ENCODE measurements around the gene TSEN54. TPM values are rescaled to one million over a fixed set of nuclear protein-coding genes. Genes with fewer than 3 reads are reported as not detected.

The TSEN54 gene
- total RNA-seq, 2 experiments from 2014 or later = 57.4 to 69.8 TPM

- H3K4me1 ChIP-seq (ENCODE audit: insufficient read depth, low read length, poor library complexity, severe bottlenecking) = no peaks in the 10 kb centered on the region
- H4K20me1 ChIP-seq (ENCODE audit: insufficient read depth, low read length) = no peaks in the 10 kb centered on the region
- H2AFZ ChIP-seq (ENCODE audit: low read length) = no peak overlapping the region
- no peak overlapping the region for H3K27ac ChIP-seq (ENCODE audit: low read depth, low read length, poor library complexity, severe bottlenecking)
- ChIA-PET CTCF (ENCODE audit: unreplicated experiment) (no interaction called here), POLR2A (no interaction called here)
- no peaks in the 10 kb centered on the region for H3K9me2 ChIP-seq (ENCODE audit: insufficient read depth, low read length)
- H3K4me2 ChIP-seq (ENCODE audit: low read length) = no peak overlapping the region
- TF ChIP-seq EZH2phosphoT487 (IDR thresholded peaks at IDR 0.05; ENCODE audit: borderline replicate concordance, low read depth, low read length) (no peak), CTCF (conservative IDR thresholded peaks at IDR 0.05; ENCODE audit: low read length) (no peak)
- H3K9me3 ChIP-seq (ENCODE audit: low read length) = no peaks in the 10 kb centered on the region
- no peaks in the 10 kb centered on the region for H3K79me2 ChIP-seq (ENCODE audit: insufficient read depth, low read depth, low read length)
- H3K4me3 ChIP-seq (ENCODE audit: low read depth, low read length, poor library complexity, severe bottlenecking) = no peak overlapping the region
- no peak for DNase-seq (ENCODE audit: low spot score)
- intact Hi-C loops (cut with micrococcal nuclease; ENCODE audit: unreplicated experiment) = no loop called here
- no TSS peak for BruUV-seq (replicated peaks)
- H3K36me3 ChIP-seq (ENCODE audit: insufficient read depth, low read length) = no peaks in the 10 kb centered on the region; the same call in 1 of the 2 replicates
These were observed 36.0 kb upstream of the TSEN54 start for GRCh38 chr17:75480281-75480680.

GRCh38 chr17:75481194-75482068, 34.9 kb upstream of the TSEN54 start:
- H2AFZ ChIP-seq (ENCODE audit: low read length) = no peak overlapping the region
- H3K27ac ChIP-seq (ENCODE audit: low read depth, low read length, poor library complexity, severe bottlenecking) = no peak overlapping the region
- no peak overlapping the region for H3K4me3 ChIP-seq (ENCODE audit: low read depth, low read length, poor library complexity, severe bottlenecking)
- H3K79me2 ChIP-seq (ENCODE audit: insufficient read depth, low read depth, low read length) = no peaks in the 10 kb centered on the region
- ChIA-PET CTCF (ENCODE audit: unreplicated experiment) (no interaction called here), POLR2A (interaction anchor here (0.8 kb wide), 1 partner anchor 14 kb away, joined by 6 read pairs; no protein-coding TSS in a partner anchor)
- no TSS peak for BruUV-seq (replicated peaks)
- no peak for DNase-seq (ENCODE audit: low spot score)
- H3K4me1 ChIP-seq (ENCODE audit: insufficient read depth, low read length, poor library complexity, severe bottlenecking) = no peaks in the 10 kb centered on the region
- H4K20me1 ChIP-seq (ENCODE audit: insufficient read depth, low read length) = no peaks in the 10 kb centered on the region
- no peaks in the 10 kb centered on the region for H3K9me3 ChIP-seq (ENCODE audit: low read length)
- TF ChIP-seq CTCF (conservative IDR thresholded peaks at IDR 0.05; ENCODE audit: low read length) = no peak
- TF ChIP-seq EZH2phosphoT487 (IDR thresholded peaks at IDR 0.05; ENCODE audit: borderline replicate concordance, low read depth, low read length) = no peak
- no peaks in the 10 kb centered on the region; the same call in 1 of the 2 replicates for H3K36me3 ChIP-seq (ENCODE audit: insufficient read depth, low read length)
- intact Hi-C loops (cut with micrococcal nuclease; ENCODE audit: unreplicated experiment) = no loop called here
- no peaks in the 10 kb centered on the region for H3K9me2 ChIP-seq (ENCODE audit: insufficient read depth, low read length)
- no peak overlapping the region for H3K4me2 ChIP-seq (ENCODE audit: low read length)

All from OCI-LY7 (cell line).